Stimulated activated CD4-positive, alpha-beta T cell treated with anti-CD3 and anti-CD28 coated beads, Interleukin-15, amount 100 ng/mL, for 48 hours (primary cell): ENCODE measurements around the gene USHBP1.

Experiments used
- DNase-seq, 2 donors: peaks; one replicate each; pipeline ENCODE4 v3.0.0-alpha.2; 2020; ENCODE audit warnings: low read depth in 2 of 2

Gene USHBP1

GRCh38 chr19:17264641-17264979 lies at the start of gene USHBP1:
TSS of gene USHBP1 (minus strand) at chr19:17264745. CDS start at chr19:17264299, 446 bp downstream.
- DNase-seq: no peak

GRCh38 chr19:17314007-17314593 lies 49.6 kb upstream of the USHBP1 start:
- no peak for DNase-seq

GRCh38 chr19:17312189-17313113 lies 47.9 kb upstream of the USHBP1 start:
- DNase-seq: no peak

GRCh38 chr19:17311455-17312188 lies 47.1 kb upstream of the USHBP1 start:
- DNase-seq: no peak

- no peak for DNase-seq
Observed at GRCh38 chr19:17309965-17310461, 45.5 kb upstream of the USHBP1 start.

- DNase-seq: peak; percentile 99
Observed at GRCh38 chr19:17309198-17309964, 44.8 kb upstream of the USHBP1 start, which contains the start of gene DDA1. TSS of gene DDA1 (plus strand) at chr19:17309563. CDS start at chr19:17309655, 92 bp downstream.

- no peak for DNase-seq
Observed at GRCh38 chr19:17307876-17308377, 43.4 kb upstream of the USHBP1 start.

GRCh38 chr19:17306285-17306714 lies 41.8 kb upstream of the USHBP1 start:
- no peak for DNase-seq

- peak; percentile 91 to 97 for DNase-seq
Observed at GRCh38 chr19:17305517-17306284, 41.2 kb upstream of the USHBP1 start, which contains the start of gene MRPL34. TSS of gene MRPL34 (plus strand) at chr19:17305872. CDS start at chr19:17305893, 21 bp downstream.

- no peak for DNase-seq
Observed at GRCh38 chr19:17305216-17305516, 40.6 kb upstream of the USHBP1 start.

- no peak for DNase-seq
Observed at GRCh38 chr19:17304386-17305215, 40.1 kb upstream of the USHBP1 start.

- DNase-seq: no peak
Observed at GRCh38 chr19:17303940-17304267, 39.4 kb upstream of the USHBP1 start.

GRCh38 chr19:17303167-17303939 lies 38.8 kb upstream of the USHBP1 start, which contains the start of gene ABHD8:
TSS of gene ABHD8 (minus strand) at chr19:17303425. CDS start at chr19:17301616, 1,809 bp downstream.
- peak; percentile 91 to 94 for DNase-seq

- no peak for DNase-seq
Observed at GRCh38 chr19:17302391-17303166, 38.0 kb upstream of the USHBP1 start.

- no peak for DNase-seq
Observed at GRCh38 chr19:17300992-17301619, 36.6 kb upstream of the USHBP1 start.

- DNase-seq: no peak
Observed at GRCh38 chr19:17296976-17297375, 32.4 kb upstream of the USHBP1 start.

GRCh38 chr19:17296273-17296672 lies 31.7 kb upstream of the USHBP1 start:
- DNase-seq: no peak
